Uterus (tissue), 4 donors: ENCODE results near the gene NPAS4. TPM values are rescaled to one million over a fixed set of nuclear protein-coding genes. Genes with fewer than 3 reads are reported as not detected.
A peak's percentile ranks its signal among the peaks of the same experiment; 100 is the strongest.

Experiments
- DNase-seq, 2 donors: peaks; one replicate each; pipeline ENCODE4 v3.0.0-alpha.2; 2019 to 2020
- H3K27ac ChIP-seq, 2 donors: fragments of 200-600 bp; sonication (generic); 1 replicate in 1 of 2; 2 replicates in 1 of 2; pipeline ENCODE4 v1.5.1; 2016 to 2018
- H3K27me3 ChIP-seq, 2 donors: fragments of 200-600 bp; sonication (generic); one replicate each; pipeline ENCODE4 v1.5.1; 2018 to 2019; ENCODE audit warnings: control low read depth in 1 of 2
- H3K36me3 ChIP-seq, 2 donors: fragments of 200-600 bp; sonication (generic); one replicate each; pipeline ENCODE4 v1.5.1; 2019; ENCODE audit warnings: control low read depth in 1 of 2
- H3K4me1 ChIP-seq, 2 donors: fragments of 200-600 bp; sonication (generic); one replicate each; pipeline ENCODE4 v1.5.1; 2018 to 2019; ENCODE audit warnings: control low read depth in 1 of 2
- H3K4me3 ChIP-seq, 2 donors: fragments of 200-600 bp; sonication (generic); 1 replicate in 1 of 2; 2 replicates in 1 of 2; pipeline ENCODE4 v1.5.1; 2018 to 2019; ENCODE audit warnings: mild to moderate bottlenecking in 1 of 2
- H3K9me3 ChIP-seq, 2 donors: fragments of 200-600 bp; sonication (generic); one replicate each; pipeline ENCODE4 v1.5.1; 2019; ENCODE audit warnings: control low read depth in 1 of 2
- POLR2A ChIP-seq, 2 donors: fragments of 450-650 bp; IDR thresholded peaks; one replicate each; pipeline ENCODE4 v1.6.1; 2016; ENCODE audit warnings: antibody characterized with exemption in 2 of 2, mild to moderate bottlenecking in 1 of 2, moderate library complexity in 1 of 2
- intact Hi-C: fragments of 100-400 bp; cut with DNase I; formaldehyde crosslinking; loops from one replicate; pipeline ENCODE4 v1.15.1; 2023; ENCODE audit warnings: low total_unique reads
- total RNA-seq, 4 donors: library from RNA; depleted of rRNA in 3 of 4; stranded (reverse); fragments of >200 nt in 3 of 4; gene quantifications; one replicate each; pipeline versions ENCODE4 v1.1.0 to v1.2.4, GENCODE V29; 2014 to 2023
- TF ChIP-seq, protein P1 (sequence below), 4 experiments: fragments of 200-600 bp in 2 of 4; fragments of 450-650 bp in 2 of 4; sonication (generic) in 2 of 4; IDR thresholded peaks; one replicate each; pipeline ENCODE4 v1.5.1; 2016 to 2019; ENCODE audit warnings: antibody characterized with exemption in 4 of 4, mild to moderate bottlenecking in 2 of 4, moderate library complexity in 1 of 4
- donor health status: DM: yes; HTN: yes; CAD: no.

Gene NPAS4
- total RNA-seq, 4 donors from 2014 or later = 0.97 to 12.6 (median 1.5) TPM; not detected in 1

DNA sequence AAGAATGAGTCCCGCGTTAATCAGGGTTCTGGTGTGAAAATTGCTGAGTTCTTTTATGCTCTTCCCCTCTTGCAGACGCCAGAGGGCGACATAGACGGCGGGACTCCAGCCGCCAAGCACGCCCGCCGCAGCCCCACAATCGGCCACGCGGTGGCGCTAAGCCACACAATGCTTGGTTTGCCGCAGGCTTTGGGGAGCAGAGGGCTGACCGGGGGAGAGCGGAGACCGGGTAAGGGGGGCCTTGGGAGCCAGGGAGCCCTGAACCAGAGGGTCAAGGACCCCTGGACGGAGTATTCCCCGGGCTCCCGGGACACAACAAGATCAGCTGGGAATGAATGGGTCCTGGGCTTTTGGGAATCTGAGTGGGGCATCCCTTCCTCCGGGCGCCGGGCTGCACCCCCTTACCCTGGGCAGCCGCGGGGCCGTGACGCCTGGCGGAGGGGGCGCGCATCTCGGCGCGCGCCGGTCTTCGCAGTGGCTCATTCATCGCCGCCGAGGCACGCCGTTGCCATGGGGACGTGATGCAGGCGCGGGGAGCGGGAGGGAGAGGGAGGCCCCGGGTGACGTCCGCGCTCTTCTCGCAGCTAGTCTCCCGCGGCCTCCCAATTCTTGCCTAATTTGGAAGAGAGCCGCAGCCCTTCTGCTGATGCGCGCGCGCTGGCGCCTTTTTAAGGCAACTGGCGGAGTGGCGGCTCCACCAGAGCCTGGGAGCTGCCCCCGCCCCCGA, 12.2 kb upstream of the NPAS4 start:
- peaks cover 0 to 6% of the 10 kb centered on the region in 2 donors for H3K4me1 ChIP-seq

DNA sequence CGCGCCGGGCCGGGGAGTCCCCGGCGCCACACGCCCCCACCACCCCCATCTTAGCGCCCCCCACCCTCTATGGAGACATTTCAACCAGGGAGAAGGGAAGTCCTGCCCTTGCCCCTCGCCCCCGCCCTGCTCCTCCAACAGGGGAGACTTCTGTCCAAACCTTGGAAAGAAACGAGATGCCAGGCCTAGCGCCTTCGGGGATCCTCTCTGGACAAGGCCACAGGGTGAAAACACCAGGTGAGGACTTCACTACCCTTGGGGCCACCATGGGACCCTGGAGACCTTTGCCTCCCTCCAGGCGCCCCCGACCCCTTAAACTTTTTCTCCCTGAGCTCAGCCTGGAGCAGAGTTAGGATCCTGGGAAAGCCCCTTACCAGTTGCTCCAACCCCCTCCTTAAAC, 11.6 kb upstream of the NPAS4 start:
- H3K4me3 ChIP-seq = peak overlapping the region; percentile 31 to 43
- H3K9me3 ChIP-seq = no peaks in the 10 kb centered on the region
- H3K36me3 ChIP-seq = no peaks in the 10 kb centered on the region
- intact Hi-C loops = no loop called here
- peak overlapping the region; percentile 84 to 85 for H3K27ac ChIP-seq
- no peaks in the 10 kb centered on the region for H3K27me3 ChIP-seq
- peak in 1 of 2 donors; percentile 32 for DNase-seq
- TF ChIP-seq POLR2A (IDR thresholded peaks at IDR 0.05) = no peak
- TF ChIP-seq, protein P1, sequence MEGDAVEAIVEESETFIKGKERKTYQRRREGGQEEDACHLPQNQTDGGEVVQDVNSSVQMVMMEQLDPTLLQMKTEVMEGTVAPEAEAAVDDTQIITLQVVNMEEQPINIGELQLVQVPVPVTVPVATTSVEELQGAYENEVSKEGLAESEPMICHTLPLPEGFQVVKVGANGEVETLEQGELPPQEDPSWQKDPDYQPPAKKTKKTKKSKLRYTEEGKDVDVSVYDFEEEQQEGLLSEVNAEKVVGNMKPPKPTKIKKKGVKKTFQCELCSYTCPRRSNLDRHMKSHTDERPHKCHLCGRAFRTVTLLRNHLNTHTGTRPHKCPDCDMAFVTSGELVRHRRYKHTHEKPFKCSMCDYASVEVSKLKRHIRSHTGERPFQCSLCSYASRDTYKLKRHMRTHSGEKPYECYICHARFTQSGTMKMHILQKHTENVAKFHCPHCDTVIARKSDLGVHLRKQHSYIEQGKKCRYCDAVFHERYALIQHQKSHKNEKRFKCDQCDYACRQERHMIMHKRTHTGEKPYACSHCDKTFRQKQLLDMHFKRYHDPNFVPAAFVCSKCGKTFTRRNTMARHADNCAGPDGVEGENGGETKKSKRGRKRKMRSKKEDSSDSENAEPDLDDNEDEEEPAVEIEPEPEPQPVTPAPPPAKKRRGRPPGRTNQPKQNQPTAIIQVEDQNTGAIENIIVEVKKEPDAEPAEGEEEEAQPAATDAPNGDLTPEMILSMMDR (IDR thresholded peaks at IDR 0.05) = no peak
- H3K4me1 ChIP-seq = peaks cover 0 to 6% of the 10 kb centered on the region in 2 donors

More for the DNA sequence above, 12.2 kb upstream of the NPAS4 start:
- Histone ChIP-seq H3K36me3 (no peaks in the 10 kb centered on the region), H3K4me3 (peak overlapping the region; percentile 22 to 43), H3K27ac (peak overlapping the region; percentile 84 to 85), H3K27me3 (no peaks in the 10 kb centered on the region), H3K9me3 (no peaks in the 10 kb centered on the region)
- intact Hi-C loops = no loop called here
- peak; percentile 94 to 95 for DNase-seq
- TF ChIP-seq, protein P1 (IDR thresholded peaks at IDR 0.05) = peak; percentile 98 to 100 (median 100)
- peak; percentile 54 to 63 for TF ChIP-seq POLR2A (IDR thresholded peaks at IDR 0.05)

GRCh38 chr11:66410191-66410590, 10.6 kb upstream of the NPAS4 start:
- TF ChIP-seq, protein P1 (IDR thresholded peaks at IDR 0.05) = no peak
- TF ChIP-seq POLR2A (IDR thresholded peaks at IDR 0.05) = no peak
- Histone ChIP-seq H3K9me3 (no peaks in the 10 kb centered on the region), H3K4me3 (peak overlapping the region in 1 of 2 donors; percentile 43), H3K27me3 (no peaks in the 10 kb centered on the region), H3K4me1 (peaks cover 0 to 6% of the 10 kb centered on the region in 2 donors), H3K27ac (peak overlapping the region; percentile 84 to 85), H3K36me3 (no peaks in the 10 kb centered on the region)
- no peak for DNase-seq
- intact Hi-C loops = loop anchor here (10.0 kb wide), 1 partner anchor 275 kb away; no protein-coding TSS in a partner anchor

DNA sequence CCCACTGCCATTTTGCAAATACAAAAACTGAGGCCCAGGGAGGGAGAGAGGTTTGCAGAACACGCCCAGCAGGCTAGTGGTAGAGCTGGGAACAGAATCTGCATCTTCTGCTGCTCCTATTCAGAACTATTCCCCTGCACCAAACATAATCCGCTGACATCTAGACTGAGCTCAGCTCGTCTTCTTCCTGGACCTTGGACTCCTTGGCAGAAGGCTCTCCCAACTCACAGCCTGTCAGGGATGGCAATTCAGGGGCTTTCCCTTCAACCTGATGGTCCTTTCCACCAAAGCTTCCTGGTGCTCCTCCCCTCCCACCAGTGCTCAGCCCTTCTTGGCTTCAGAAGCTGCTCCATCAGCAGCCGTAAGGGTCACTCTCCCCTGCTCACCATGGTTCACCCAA, 9.5 kb upstream of the NPAS4 start:
- Histone ChIP-seq H3K9me3 (no peaks in the 10 kb centered on the region), H3K4me3 (peak overlapping the region; percentile 7 to 18), H3K4me1 (peaks cover 0 to 6% of the 10 kb centered on the region in 2 donors), H3K27ac (peak overlapping the region; percentile 2 to 13), H3K36me3 (no peaks in the 10 kb centered on the region), H3K27me3 (no peaks in the 10 kb centered on the region)
- no peak for DNase-seq
- intact Hi-C loops = loop anchor here (10.0 kb wide), 1 partner anchor 273 kb away; no protein-coding TSS in a partner anchor
- TF ChIP-seq, protein P1 (IDR thresholded peaks at IDR 0.05) = no peak
- TF ChIP-seq POLR2A (IDR thresholded peaks at IDR 0.05) = no peak

DNA sequence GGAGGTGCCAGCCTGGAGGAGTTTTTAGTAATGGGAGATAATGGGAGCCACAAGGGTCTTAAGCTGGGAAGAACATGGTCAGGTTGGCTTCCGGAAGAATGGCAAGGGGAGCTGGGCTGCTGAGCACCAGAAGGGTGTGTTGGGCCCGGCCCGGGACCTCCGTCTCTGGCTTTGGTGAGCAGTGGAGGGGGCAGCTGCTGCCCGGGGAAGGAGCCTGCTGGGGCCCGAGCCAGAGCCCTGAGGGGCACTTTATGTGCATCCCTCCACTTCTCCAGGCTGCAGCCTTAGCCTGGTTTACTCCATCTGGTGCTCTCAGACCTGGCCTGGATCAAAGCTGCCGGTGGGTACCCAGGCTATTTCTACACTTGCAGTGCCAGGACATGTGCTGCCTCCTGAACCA, 8.7 kb upstream of the NPAS4 start:
- Histone ChIP-seq H3K27ac (no peak overlapping the region), H3K9me3 (no peaks in the 10 kb centered on the region), H3K4me3 (peak overlapping the region in 1 of 2 donors; percentile 7), H3K27me3 (no peaks in the 10 kb centered on the region), H3K36me3 (no peaks in the 10 kb centered on the region), H3K4me1 (peaks cover 0 to 6% of the 10 kb centered on the region in 2 donors)
- TF ChIP-seq, protein P1 (IDR thresholded peaks at IDR 0.05) = no peak
- no peak for TF ChIP-seq POLR2A (IDR thresholded peaks at IDR 0.05)
- no peak for DNase-seq
- intact Hi-C loops = loop anchor here (10.0 kb wide), 1 partner anchor 273 kb away; no protein-coding TSS in a partner anchor
